ENCODE measurements around the gene RARG.
"Not testable (repeated sequence)": the region's sequence is repeated elsewhere in the genome, so short reads cannot be mapped to it uniquely, and the experiment has no call there.

The RARG gene

GRCh38 chr12:53170876-53171724 is 60.9 kb downstream of the RARG start:
- DNase-seq (ENCODE audit: low read depth in 2 of 2): no peak

GRCh38 chr12:53170215-53170614 is 61.8 kb downstream of the RARG start:
- DNase-seq (ENCODE audit: low read depth in 2 of 2): no peak

DNA sequence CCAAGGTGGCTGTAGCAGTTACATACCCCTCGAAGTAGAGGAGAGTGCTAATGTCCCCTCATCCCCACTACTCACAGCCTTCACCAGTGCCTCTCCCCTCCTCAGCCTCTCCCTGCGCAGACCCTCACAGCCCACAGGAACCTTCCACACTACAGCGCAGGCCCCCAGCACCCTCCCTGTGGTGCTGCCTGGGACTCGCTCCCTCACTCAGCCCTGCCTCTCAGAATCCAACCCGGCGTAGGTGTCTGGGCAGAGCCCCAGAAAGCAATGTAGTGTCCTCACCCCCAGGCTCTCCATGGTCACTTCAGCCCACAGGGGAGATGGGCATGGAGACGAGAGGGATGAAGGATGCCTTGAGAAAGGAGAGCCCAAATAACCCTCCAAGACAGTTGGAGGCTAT is 62.4 kb downstream of the RARG start:
- DNase-seq (ENCODE audit: low read depth in 2 of 2): no peak

DNA sequence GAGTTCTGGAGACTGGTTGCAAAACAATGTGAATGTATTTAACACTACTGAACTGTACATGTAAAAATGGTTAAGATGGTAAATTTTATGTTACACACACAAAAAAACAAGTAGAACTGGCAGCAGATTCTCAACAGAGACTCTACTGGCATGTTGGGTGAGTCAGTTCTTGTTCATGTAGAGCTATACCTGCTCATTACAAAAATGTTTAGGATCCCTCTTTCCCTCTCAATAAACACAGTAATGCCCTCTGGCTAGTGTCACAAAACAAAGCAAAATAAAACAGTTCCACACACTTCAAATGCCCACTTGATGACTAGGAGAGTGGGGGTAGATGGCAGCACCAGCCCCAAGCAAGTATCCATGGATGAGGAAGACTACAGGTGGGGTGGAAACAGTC is 65.2 kb downstream of the RARG start:
- DNase-seq (ENCODE audit: low read depth in 2 of 2): no peak

- DNase-seq (ENCODE audit: low read depth in 2 of 2): not testable (repeated sequence)
Observed at GRCh38 chr12:53163008-53163407, 69.0 kb downstream of the RARG start.

DNA sequence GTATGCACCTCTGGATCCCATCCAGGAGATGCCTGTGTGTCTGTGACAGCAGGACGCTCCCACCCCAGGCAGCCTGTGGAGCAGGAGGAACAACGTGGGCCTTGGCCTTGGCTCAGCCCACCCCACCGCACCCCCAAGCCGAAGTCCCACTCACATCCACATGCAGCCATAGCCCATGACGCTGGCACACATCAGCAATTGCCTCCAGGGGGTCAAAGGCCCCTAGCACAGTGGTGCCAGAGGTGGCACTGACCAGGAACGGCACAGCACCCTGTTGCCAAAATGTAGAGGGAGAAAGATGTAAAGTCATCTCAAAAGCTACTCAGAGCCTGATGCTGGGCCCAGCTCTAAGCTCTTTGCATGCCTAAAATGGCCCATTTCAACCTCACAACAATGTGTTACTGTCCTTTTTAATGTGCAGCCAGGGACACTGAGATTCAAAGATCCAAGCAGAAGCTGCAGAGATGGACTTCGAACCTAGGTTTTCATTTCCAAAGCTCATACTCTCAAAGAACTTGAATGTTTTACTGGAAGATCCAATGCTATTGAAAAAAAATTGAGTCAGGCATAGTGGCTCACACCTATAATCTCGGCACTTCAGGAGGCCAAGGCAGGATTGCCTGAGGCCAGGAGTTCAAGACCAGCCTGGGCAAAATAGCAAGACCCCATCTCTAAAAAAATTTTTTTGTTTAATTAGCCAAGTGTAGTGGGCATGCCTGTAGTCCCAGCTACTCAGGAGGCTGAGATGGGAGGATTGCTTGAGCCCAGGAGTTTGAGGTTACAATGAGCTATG is 70.7 kb downstream of the RARG start:
- DNase-seq (ENCODE audit: low read depth in 2 of 2): no peak

GRCh38 chr12:53160673-53161072 is 71.3 kb downstream of the RARG start:
- DNase-seq (ENCODE audit: low read depth in 2 of 2): no peak

All from activated CD8-positive, alpha-beta memory T cell treated with anti-CD3 and anti-CD28 coated beads for 4 hours (primary cell).